ENCODE data around the gene C2orf49.
"Not testable (repeated sequence)": the region's sequence is repeated elsewhere in the genome, so short reads cannot be mapped to it uniquely, and the experiment has no call there.

The C2orf49 gene

GRCh38 chr2:105321875-105322646 is 15.3 kb upstream of the C2orf49 start:
- no peak for DNase-seq

DNA sequence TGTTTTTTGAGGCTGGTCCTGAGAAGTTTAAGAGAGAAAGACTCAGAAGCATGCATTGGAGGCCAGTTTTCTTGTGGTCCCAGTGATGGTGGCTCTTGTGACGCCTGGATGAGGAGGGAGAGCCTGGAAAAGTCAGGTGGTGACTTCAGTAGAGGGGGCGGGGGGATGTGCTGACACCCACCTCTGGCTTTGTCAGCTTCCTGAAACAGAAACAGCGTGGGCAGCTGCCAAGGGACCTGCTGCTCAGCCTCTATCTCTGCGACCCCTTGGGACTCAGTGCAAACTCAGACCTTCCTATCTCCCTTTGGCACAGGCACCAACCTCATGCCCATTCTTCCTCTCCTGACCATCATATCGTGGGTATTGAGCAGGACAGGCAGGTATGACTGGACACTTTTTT is 14.2 kb upstream of the C2orf49 start:
- no peak for DNase-seq

GRCh38 chr2:105324101-105324500 is 13.2 kb upstream of the C2orf49 start:
- DNase-seq: no peak

- no peak for DNase-seq
Observed at GRCh38 chr2:105324732-105325131, 12.6 kb upstream of the C2orf49 start.

DNA sequence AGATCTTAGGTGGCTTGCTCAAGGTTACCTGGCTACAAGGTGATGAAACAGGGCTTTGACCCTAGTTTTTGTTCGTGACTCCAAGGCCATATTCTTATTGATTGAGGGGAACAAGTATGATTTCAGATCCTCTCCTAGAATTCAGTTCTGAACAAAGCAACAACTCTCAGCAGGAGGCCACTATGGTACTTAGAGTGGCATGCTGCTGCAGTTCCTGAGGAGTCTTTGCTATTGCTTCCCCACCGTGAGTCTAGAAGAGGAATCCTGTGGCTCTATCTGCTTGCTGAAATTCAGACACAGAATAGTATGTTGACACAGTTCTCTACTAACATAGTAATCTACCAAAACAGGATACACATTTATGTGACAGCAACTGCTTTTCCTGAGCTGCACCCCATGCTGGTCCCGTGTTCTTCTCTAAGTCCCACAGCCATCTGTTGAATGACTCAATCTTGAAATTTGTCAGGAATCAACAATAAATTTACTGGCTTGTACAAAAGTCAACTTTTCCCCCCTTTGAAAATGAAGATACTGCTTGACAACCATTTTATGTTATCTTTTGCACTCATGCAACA is 11.9 kb upstream of the C2orf49 start:
- no peak for DNase-seq

- DNase-seq: not testable (repeated sequence)
Observed at GRCh38 chr2:105327271-105327670, 10.1 kb upstream of the C2orf49 start.

DNA sequence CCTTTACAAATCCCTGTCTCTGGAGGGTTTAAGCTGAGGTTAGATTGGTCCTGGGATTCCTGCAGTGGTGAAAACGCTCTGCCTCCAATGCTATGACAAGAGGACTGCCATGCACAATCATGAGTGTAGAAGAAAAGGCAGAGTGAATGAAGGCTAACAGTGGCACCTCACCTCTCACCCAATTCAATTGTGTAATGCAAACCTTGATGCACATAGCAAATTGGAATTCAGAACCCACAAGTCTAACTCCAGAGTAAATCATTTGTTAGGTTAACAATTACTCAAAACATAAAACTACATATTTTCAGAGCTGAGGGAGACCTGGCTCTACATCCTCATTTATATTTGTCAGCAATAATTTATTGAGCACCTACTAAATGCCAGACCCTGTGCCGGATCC is 9.7 kb upstream of the C2orf49 start:
- no peak for DNase-seq

DNA sequence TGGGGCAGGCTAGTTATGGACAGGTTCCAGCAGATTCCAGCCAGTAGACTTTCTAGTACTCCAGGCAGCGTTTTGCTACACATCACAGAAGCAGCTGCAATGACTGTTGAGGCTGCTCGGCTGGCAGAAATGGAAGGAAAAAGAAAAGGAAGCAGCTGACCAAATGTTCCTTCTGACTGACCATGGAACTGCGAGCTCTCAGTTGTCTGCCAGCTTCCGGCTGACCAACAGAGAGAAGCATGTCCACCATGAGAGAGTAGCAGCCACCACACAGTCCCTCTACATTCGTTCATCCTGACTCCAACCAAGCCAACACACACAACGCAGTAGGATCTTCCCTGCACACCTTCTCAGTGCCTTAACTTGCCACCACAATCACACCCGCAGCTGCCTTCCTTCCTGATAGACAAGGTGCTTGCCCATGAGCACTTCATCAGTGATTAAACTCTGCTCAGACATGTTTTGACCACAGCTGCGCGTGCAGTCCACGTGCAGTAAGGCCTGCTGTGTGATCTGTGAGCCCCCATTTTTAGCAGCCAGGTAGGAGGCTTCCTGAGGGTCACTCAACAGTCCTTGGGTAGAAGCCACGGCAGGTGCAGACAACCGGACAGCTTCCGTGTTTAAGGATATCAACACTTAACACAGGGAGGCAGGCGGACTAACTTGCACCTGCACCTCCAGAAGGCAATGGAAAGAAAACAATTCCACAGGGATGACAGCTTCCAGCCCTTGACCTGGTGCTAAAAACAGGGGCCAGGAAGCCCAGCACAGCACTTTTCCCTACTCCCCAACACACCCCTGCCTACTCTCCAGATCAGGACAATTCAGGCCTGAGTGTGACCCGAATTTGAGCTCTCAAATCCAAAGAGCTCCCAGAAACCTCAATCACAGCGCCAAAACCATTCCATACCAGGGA is 8.8 kb upstream of the C2orf49 start:
- DNase-seq: peak; percentile 38

DNA sequence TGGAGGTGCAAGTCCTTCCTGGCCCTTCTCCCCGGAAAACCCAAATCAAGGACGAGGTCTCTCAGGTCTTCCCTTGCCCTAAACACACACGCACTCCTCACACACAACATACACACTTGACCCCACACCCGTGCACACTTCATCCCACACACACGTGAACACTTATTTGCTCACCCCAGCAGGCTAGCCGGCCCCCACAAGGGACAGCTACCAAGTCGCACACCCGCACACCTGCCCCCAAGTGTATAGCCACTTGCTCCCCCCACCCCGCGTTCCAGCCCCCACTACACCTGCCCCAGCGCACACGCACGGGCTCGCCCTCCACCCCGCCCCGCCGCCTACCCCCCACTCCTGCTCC is 8.2 kb upstream of the C2orf49 start:
- DNase-seq: no peak

- DNase-seq: peak; percentile 9
Observed at GRCh38 chr2:105329561-105330495, 7.5 kb upstream of the C2orf49 start, which contains the start of gene TGFBRAP1. TSS of gene TGFBRAP1 (minus strand) at chr2:105329735. CDS start at chr2:105308301, 21,434 bp downstream.

DNA sequence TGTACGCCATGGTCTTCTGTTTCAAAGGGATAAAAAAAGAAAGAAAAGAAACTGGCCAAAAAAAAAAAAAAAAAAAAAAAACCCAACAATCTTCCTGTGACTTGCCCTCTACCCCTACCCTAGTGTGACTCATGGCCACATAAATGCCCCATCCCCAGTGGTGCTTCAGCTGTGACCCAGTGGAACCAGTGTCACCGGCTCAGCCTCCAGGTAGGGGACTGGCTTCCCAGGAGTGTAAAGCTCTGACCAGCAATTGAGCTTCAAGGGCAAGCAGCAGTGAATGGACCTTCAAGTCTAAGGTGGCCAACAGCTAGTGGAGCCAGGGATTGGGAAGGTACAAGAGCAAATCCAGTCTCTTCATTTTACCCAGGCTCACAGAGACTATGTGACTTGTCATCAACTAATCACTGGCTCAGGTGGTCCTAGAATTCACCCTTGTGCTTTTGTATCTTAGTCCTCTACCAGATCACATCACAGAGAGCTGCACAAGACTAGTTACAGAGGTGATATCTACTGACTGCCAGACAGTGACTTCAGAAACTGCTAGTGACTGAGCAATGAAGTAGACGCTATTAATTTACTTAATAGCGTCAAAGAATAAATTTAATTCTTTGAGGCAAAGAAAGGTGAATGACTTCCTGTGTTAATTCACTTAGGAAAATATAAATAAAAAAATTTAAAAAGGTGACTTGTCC is 6.5 kb upstream of the C2orf49 start:
- no peak for DNase-seq

DNA sequence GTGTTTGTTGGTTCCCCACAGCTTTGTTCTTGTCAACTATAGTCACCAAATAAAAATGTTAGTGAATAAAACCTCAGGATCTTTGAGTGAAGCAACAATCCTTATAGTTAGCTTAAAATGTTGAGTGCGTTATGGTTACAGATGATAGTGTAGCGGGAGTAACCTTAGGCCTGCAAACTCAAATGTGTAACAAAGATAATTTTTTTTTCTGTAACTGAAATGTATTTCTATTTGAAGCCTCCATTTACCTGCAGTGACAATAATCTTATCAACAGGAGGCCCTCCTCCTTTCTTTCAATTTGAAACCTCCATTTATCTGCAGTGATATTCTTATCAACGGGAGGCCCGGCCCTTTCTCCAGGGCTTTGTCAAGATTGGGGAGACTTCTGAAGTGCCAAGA is 3.1 kb upstream of the C2orf49 start:
- DNase-seq: no peak

- DNase-seq: no peak
Observed at GRCh38 chr2:105335469-105335868, 1.9 kb upstream of the C2orf49 start.

GRCh38 chr2:105336786-105337121 is 586 bp upstream of the C2orf49 start:
- no peak for DNase-seq

DNA sequence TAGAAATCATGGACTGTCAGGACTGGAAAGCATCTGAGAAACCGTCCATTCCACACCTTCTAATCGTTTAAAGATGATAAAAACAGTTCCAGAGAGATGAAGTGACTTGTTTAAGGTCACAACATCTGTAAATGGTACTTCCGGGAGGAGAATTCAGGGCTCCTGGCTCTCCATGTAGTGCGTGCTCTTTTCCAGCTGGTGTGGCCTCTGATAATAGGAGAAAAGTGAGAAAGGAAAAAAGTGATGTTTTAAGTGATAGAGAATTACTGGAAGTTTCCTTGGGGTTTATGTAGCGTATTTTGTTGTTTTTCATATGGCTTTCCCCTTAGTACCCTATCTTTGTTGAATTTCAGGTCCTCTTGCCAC is 663 bp downstream of the C2orf49 start:
- no peak for DNase-seq

DNA sequence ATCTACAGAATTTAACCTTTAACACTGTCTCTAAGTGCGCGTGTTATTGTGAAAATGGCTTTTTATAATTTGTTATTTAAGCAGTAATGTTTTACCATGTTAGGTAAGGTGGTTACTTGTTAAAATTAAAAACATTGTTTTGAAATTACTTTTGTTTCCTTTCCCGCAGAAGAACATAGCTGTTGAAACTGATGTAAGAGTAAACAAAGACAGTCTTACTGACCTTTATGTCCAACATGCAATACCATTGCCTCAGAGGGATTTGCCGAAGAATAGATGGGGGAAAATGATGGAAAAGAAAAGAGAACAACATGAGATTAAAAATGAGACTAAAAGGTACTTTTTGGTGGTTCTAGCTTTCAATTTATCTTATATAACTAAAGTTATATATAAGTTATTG is 2.1 kb downstream of the C2orf49 start:
- DNase-seq: no peak

DNA sequence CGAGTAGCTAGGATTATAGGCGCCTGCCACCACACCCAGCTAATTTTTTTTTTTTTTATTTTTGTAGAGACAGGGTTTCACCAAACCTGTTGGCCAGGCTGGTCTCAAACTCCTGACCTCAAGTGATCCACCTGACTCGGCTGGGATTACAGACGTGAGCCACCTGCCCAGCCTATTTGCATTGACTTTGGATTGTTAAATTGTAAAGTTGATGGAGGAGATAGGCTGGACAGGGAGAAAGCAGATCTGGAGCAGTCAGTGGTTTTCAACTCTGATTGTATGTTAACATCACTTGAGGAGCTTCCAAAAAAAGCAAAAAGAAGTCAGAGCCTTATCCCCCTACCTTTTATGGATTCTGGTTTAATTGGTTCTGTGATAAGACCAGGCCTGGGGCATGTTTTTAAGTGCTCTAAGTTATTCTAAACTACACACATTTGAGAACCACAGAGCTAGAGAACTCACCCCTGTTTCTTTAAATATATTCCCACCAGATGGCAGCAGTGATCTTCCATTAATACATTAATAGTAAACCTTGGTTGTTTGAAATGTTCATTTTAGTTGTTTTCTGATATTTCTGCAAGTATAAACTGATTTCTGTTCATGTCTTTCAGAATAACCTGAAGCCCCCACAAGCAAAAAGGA is 7.5 kb downstream of the C2orf49 start:
- no peak for DNase-seq

DNA sequence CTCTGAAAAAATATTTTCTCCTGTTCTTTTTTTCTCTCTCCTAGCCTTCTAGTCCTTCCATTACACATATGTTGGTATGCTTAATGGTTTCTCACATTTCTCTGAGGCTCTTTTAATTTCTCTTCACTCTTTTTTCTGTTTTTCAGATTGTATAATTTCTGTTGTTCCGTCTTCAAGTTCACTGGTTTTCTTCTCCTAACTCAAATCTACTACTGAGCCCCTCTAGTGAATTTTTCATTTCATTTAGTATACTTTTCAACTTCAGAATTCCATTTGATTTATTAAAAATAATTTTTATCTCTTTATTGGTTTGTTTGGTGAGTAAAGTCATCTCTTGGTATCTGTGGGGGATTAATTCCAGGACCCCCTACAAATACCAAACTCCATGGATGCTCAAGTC is 19.8 kb downstream of the C2orf49 start:
- DNase-seq: no peak

- no peak for DNase-seq
Observed at GRCh38 chr2:105358593-105358992, 21.3 kb downstream of the C2orf49 start.

- DNase-seq: no peak
Observed at GRCh38 chr2:105361102-105361889, 24.0 kb downstream of the C2orf49 start.
